Kidney epithelial cell (primary cell): ENCODE measurements around the gene FOS. TPM values are rescaled to one million over a fixed set of nuclear protein-coding genes. Genes with fewer than 3 reads are reported as not detected.
"Not testable (repeated sequence)": the region's sequence is repeated elsewhere in the genome, so short reads cannot be mapped to it uniquely, and the experiment has no call there.

Experiments used
- DNase-seq: peaks from one replicate; pipeline ENCODE4 v3.0.0-alpha.2; 2010; ENCODE audit warnings: low read depth
- H3K27me3 ChIP-seq: 2 replicates; pipeline ENCODE4 v1.6.0; 2011; ENCODE audit warnings: low read length; ENCODE audit not compliant: control insufficient read depth, insufficient read depth
- H3K36me3 ChIP-seq: 2 replicates; pipeline ENCODE4 v1.5.1; 2011; ENCODE audit warnings: low read length; ENCODE audit not compliant: control insufficient read depth, insufficient read depth
- H3K4me3 ChIP-seq: 2 replicates; pipeline ENCODE4 v1.5.1; 2011; ENCODE audit warnings: low read depth, mild to moderate bottlenecking, control low read depth, low read length
- CTCF ChIP-seq: IDR thresholded peaks from 2 replicates; pipeline ENCODE4 v1.5.1; 2011; ENCODE audit warnings: mild to moderate bottlenecking, moderate library complexity, low read length, control low read depth, inconsistent platforms; ENCODE audit not compliant: insufficient read depth, poor library complexity, severe bottlenecking
- total RNA-seq: library from RNA; depleted of rRNA; stranded (reverse); fragments of >200 nt; gene quantifications from 2 replicates; pipeline ENCODE4 v1.2.3, GENCODE V29; 2015

Gene FOS
- total RNA-seq, 1 donor from 2014 or later, result 5.5 TPM

GRCh38 chr14:75303381-75303789, 24.8 kb downstream of the FOS start:
- DNase-seq, result no peak
- Histone ChIP-seq H3K4me3 (no peak overlapping the region), H3K36me3 (no peaks in the 10 kb centered on the region), H3K27me3 (no peaks in the 10 kb centered on the region)
- TF ChIP-seq CTCF, result peak; percentile 80

DNA sequence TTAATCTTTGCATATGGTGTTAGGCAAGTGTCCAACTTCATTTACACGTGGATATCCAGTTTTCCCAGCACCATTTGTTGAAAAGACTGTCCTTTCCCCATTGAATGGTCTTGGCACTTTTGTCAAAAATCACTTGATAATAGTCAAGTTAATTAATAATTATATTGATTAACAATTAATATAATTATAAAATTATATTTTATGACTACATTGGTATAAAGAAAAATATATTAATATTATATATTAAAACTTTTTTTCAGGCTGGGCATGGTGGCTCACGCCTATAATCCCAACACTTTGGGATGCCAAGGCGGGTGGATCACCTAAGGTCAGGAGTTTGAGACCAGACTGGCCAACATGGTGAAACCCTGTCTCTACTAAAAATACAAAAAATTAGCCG, 27.8 kb downstream of the FOS start:
- DNase-seq, H3K36me3 ChIP-seq, H3K27me3 ChIP-seq, H3K4me3 ChIP-seq: not testable (repeated sequence)

DNA sequence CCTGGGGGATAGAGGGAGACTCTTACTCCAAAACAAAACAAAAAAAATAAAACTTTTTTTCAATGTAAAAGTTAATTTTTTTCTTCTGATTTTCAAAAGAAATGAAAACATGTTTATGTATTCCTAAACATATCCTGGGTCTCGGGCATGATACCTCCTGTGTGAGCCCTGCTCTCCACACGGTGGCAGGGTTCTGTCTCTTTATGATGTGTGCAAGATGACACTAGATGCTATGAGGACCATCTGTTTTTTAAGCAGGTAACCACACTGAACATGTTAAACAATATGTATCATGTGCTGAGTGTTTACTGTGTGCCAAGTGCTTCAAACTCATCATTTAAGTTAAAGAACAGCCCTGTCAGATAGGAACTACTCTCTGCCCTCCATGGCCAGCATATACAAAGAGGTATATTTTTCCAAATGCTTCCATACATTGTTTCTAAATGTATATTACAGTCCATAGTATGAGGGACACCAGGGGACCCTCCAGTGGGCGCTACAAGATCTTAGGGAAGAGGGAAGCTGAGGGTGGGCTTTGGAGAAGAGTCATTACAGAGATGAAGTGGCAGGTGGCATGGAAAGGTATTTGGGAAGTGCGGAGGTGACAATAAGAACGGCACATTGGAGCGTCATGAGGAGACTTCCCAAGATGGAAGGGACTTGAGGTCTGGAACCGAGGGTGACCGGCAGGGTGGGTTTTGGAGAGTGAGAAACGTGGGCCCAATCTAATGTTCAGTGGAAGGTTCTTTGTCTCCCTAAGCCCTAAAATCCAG, 28.5 kb downstream of the FOS start:
- DNase-seq, result no peak
- H3K36me3 ChIP-seq, result no peaks in the 10 kb centered on the region
- no peaks in the 10 kb centered on the region for H3K27me3 ChIP-seq
- peak; percentile 34 for TF ChIP-seq CTCF
- H3K4me3 ChIP-seq, result no peak overlapping the region

- no peak for DNase-seq
- H3K27me3 ChIP-seq, result no peaks in the 10 kb centered on the region
- TF ChIP-seq CTCF, result peak; percentile 89
- no peak overlapping the region for H3K4me3 ChIP-seq
- no peaks in the 10 kb centered on the region for H3K36me3 ChIP-seq
These were observed 29.2 kb downstream of the FOS start for GRCh38 chr14:75307700-75308379.

GRCh38 chr14:75308991-75309390, 30.4 kb downstream of the FOS start:
- not testable (repeated sequence) for H3K27me3 ChIP-seq, DNase-seq, H3K36me3 ChIP-seq, H3K4me3 ChIP-seq

GRCh38 chr14:75309561-75309960, 30.9 kb downstream of the FOS start:
- H3K36me3 ChIP-seq, DNase-seq, H3K27me3 ChIP-seq, H3K4me3 ChIP-seq: not testable (repeated sequence)

DNA sequence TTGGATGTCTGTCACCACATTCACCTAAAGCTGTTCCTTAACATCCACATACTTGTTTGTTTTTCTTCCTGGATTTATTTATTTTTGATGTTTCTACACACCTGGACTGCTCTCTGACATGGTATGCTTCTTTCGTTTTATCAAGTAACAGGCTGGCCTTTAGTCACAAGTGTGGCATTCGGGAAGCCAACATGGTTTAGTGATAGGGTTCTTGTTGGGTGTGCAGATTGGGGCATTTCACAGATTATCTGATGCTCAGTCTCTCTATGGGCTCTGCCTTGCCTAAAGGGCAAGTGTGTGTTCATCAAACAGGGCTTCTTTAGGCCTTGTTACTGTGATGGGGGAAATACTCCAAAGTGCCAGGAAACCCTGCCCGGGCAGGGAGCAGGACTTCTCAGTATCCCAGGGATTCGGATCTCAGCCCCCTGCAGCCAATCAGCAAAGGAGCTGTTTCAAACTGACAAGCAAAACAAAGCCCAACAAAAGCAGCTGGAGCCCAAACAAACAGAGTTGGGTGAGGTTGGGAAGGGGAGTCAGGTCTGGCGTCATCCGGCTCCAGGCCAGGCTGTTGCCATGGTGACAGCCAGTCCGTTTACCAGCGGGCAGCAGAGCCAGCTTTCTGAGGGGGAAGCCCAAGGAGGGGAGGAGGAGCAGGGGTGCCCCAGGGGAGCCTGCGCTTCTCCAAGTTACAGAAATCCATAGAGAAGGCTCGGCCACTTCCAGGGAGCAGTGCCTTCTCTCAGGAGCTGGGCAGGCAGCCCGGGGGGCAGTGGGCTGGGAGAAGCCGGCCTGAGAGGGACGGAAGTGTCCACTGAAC, 31.9 kb downstream of the FOS start:
- Histone ChIP-seq H3K27me3 (no peaks in the 10 kb centered on the region), H3K4me3 (no peak overlapping the region), H3K36me3 (no peaks in the 10 kb centered on the region)
- no peak for TF ChIP-seq CTCF
- no peak for DNase-seq
